ENCODE results near the gene TCF15.

TCF15 gene

DNA sequence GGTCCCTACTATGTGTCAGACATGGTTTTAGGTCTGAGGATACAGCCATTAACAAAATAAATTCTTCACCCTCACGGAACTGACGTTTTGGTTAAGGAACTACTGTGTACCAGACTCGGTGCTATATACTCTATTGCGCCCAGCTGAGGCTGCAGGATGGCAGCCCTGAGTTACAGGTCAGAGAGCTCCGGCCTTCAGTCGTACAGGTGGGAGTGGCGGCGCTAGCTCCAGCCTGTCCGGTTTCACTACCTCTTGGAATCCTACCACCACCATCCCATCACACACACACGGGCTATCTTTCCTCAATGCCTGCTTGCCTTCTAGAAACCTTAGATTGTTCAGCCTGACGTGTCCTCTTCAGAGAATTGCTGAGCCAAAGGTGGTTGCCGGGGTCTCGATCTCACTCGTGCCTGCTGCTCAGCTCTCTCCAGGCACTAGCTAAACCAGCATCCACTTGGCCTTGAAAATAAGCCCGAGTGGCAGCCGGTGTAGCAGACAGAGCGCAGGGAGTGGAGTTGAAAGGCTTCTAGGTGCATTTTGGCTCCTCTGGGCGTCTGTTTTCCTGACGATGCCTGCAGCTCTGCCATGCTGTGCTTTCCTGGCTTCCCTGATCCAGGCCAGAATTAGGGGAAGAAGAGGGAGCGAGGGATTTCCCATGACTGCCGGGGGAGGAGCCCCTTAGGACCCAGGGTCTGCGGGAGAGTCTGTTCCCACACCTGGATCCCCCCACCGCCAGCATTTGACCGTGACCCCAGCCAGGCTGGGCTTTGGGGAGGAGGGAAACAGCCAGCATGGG, 1.1 kb upstream of the TCF15 start:
- DNase-seq (ENCODE audit: low read depth, low spot score) = no peak

DNA sequence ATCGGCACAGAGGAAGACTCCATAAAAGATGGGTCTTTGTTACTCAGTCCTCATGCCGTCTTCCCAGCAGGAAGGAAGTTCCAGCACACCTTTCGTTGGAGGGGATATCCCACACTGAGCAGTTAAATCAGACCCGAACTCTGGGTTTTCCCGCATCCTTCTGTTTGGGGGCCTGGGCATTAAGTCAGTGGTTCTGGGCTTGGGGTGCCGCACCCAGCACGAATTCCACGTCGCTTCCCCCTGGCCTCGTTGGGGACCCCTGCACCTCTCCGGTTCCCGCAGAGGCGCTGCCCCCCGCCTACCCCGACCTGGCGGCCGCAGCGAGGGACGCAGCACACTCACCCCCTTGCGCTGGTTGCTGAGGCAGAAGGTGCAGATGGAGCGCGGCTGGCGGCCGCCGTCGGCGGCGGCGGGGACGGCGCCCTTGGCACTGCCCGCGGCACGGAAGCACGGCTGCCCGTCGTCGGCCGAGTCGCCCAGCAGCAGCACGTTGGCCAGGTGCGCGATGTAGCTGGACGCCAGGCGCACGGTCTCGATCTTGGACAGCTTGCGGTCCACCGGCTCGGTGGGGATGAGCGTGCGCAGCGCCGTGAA, 641 bp downstream of the TCF15 start:
- no peak for DNase-seq (ENCODE audit: low read depth, low spot score)

DNA sequence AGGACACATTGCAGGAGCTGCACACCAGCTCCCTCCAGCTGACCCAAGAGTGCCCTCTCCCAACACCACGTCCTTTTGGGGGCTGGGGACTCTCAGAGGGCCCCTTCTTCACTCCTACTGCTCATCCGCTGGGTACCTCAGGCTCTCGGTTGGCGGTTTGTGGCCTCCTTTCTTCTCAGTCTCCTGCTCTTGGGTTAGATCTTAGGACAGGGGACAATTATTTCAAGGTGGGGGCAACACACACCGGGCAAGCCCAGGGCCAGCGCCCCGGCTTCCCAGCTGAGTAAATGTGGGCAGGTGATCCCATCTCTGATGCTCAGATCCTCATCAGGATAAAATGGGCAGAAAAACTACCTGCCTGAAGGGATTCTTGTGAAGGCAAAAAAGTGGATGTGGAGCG, 1.1 kb downstream of the TCF15 start:
- DNase-seq (ENCODE audit: low read depth, low spot score) = no peak

DNA sequence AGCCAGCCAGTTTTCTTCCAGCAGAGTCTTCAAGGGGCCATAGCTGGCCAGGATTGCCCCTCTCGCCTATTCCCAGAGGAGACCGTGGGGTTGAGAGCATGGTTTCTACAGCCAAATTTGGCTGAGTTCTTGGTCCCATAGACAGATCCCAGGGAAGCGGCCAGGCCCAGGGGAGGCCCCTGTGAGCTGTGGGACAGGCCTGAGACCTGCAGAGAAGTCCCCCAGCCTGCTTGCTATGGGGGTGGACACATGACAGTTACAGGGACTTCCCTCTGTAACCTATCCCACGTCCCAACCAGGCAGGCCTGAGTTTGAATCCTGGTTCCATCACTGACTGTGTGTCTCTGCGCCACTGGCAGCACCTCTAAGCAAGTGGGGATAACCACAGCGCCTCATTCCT, 2.6 kb downstream of the TCF15 start:
- no peak for DNase-seq (ENCODE audit: low read depth, low spot score)

DNA sequence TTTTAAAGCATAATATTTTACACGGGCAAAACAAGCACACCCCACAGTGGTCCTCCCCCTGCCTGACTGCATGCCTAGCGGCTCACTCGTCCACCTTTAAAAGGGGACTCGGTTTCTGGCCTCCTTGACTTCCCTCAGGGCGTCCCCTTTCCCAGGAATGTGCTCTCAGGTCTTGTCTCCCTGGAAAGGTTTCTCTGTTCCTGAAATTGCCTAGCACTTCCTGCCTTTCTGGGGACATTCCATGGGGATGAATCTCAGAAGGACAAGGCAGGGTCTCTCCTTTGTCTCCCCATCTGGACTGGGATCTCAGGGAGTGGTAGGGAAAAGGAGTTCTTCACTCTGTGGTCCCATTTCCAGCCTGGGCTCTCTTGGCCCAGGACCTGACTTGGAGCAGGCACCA, 4.9 kb downstream of the TCF15 start:
- no peak for DNase-seq (ENCODE audit: low read depth, low spot score)

DNA sequence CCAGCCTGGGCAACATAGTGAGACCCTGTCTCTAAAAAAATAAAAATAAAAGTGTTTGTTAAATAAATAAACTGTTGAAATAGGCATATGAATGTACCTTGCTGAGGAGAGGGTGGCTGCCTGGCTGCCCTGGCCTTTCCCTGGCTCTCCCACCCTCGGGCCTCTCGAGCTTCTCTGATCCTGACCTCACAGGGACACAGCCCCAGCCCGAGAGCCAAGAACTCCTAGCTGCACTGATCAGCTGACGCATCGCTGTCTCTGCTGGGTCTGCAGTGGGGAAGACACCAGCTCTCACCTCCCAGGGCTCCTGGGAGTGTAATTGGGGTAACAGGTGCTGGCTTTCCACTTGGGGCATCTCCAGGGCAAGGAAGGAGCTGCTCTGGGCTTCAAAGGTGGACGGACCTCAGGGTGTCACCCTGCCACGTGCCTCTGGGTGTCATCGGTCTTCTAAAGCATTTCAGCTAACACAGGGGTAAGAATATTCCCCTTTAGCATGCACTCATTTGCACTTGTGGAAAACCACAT, 6.9 kb downstream of the TCF15 start:
- DNase-seq (ENCODE audit: low read depth, low spot score) = no peak

DNA sequence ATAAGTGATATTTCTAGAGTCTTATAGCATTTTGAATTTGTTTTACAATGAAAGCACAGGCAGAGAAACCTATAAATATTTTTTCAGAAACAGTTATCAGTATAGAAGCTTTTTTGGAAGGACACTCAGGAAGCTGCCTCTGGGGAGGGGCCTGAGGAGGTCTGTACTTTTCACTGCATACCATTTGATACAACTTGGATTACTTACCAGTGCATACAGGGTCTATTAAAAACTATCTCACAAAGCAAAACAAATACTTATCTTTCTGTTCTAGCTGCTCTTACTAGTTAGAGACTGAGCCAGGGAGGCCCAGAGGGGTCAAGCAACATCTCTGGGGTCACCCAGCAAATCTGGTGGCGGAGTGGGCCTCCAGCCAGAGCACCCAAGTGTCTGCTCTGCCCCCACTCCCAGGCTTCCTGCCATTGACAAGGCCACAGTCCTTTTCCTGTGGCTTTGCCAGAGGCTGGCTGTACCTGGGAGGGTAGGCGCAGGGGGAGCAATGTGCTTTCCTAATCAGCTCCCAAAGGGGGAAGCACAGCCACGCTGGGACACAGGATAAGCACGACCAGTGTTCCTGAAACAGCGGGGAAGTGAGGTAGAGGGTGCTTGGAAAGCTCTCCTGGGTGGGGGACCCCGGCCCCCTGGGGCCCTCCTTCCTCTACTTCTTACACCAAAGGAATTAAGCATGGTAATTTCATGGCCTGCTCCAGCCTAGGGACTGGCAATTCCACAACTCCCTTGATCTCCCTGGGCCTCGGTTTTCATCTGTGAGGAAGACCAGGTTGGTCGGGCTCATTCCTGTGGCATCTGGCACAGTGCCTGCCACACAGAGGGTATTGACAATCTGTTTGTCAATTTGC, 7.8 kb downstream of the TCF15 start:
- no peak for DNase-seq (ENCODE audit: low read depth, low spot score)

DNA sequence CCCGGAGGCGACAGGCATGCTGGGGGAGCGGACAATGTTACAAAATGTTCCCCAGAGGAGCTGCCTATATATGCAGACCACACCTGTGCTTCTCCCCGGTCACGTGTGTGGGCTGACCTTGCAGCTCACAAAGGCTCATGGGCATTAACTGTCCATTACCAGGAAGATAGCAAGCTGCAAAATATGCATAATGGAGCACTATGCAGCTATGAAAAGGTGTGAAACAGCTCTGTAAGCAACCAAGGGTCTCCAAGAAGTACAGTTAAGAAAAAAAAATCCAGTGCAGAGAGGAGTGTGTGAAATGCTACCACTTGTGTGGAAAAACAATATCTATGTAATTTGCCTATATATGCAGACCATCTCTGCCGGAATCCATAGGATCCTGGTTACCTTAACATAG, 9.4 kb downstream of the TCF15 start:
- no peak for DNase-seq (ENCODE audit: low read depth, low spot score)

DNA sequence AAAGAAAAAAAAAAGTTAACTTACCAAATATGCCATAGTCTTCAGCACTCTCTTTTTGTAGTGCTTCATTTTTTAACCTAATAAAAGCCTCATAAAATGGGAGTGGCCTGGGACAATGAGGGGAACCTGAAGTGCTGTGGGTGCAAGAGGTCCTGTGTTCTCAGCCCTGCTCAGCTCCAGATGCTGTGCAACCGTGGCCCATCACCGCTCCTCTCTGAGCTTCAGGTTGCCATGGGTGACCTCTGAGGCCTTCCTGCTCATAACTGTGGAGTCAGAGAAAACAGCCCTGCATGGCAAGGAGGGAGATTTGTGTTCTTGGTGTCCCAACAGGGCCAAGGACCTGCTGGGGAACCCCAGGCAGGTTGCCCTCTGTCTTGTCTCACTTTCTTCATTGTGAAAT, 10.0 kb downstream of the TCF15 start:
- no peak for DNase-seq (ENCODE audit: low read depth, low spot score)

DNA sequence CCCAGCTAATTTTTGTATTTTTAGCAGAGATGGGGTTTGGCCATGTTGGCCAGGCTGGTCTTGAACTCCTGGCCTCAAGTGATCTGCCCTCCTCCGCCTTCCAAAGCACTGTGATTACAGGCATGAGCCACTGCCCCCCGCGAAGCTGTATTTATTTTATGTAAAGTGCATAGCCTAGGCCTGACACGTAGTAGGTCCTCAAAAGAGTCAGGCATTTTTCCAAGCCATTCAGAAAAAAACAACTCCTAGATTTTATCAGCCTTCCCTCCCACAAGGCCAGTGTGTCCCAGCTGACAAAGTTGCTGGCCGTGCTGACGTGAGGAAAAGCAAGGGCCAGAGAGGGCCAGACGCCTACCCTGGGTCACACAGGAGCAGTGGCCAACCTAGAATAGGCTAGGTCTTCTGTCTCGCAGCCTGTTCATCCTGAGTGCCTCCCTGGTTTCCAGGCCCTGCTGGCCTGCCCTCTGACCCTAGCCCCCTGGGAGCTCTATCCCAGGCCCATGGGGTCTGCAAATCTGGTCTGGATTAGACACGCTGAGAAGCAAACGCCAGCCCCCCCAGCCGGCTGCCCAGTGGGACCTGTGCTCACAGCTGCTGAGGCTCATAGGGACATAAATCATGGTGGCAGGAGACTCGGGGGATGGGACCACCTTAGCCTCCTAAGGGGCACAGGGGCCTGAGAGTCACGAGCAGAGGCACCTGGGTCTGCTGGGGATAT, 11.8 kb downstream of the TCF15 start:
- DNase-seq (ENCODE audit: low read depth, low spot score) = no peak

DNA sequence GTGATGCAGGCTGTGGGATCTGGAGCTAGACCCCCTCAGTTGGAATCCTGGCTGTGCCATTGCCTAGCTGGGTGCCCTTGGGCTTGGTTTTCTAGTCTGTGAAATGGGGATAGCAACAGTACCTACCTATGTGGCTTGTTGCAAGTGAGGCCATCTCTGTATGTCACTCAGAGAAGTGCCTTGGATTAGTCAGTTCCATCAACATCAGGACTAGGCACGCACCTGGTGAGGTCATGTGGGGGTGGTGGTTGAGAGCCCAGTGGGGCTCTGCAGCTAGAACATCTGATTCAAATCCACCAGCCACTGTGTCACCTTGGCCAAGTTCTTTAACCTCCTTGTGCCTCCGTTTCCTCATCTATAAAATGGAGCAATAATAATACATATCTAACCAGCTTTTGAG, 12.5 kb downstream of the TCF15 start:
- DNase-seq (ENCODE audit: low read depth, low spot score) = no peak

DNA sequence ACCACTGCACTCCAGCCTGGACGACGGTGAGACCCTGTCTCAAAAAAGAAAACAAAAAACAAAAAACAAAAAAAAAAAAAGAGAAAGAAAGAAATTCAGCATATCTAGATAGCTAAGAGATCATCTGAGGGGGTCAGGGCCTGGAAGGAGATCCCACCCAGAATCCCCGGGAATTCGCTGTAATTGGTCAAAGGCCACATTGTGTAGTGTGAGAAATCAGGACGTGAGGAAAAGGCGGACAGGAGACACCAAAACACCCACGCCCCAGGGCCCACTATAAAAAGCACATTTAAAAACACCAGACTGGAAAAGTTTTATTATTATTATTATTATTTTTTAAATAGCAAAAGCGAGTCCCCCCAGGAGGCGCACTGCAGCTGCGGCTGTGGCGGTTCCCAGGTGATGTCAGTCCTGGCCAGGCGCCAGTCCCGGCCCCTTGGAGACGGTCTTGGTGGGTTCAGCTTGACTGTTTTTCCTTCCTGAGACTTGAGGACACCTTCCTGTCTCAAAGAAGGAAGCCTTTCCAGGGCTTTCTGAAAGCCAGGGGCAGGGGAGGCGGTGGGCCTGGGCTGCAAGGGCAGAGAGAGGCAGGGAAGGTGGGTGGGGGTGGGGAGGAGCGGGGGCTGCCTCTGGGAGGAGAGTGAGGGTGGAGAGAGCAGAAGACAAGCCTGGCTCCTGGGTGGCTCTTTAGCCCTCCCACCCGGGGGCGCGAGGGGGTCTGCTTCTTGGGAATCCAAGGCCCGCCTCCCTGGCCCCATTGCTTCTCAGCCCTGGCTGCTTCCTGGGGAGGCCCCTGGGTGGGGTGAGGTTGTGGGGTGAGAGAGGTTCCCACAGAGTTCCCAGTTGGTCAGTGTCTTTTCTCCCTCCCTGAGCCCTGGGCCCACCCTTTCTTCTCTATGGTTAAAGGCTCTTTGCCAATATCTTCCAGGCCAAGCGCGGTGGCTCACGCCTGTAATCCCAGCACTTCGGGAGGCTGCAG, 14.5 kb downstream of the TCF15 start:
- no peak for DNase-seq (ENCODE audit: low read depth, low spot score)

DNA sequence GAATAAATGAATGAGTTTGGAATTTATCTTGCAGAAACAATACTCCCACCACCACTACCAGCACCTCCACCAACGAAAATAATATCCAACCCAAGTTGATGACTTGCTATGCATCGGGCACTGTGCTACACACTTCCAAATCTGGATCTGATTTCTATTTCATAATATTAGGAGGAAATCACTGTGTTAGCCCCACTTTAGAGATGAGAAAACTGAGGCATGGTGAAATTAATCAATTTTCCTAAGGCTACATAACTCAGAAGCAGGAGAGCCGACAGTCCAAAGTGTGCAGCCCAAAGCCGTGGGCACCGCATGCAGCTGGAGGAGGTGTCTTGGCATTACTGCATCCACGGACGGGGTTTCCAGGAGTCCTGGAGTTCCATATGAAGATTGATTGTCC, 17.6 kb downstream of the TCF15 start:
- no peak for DNase-seq (ENCODE audit: low read depth, low spot score)

DNA sequence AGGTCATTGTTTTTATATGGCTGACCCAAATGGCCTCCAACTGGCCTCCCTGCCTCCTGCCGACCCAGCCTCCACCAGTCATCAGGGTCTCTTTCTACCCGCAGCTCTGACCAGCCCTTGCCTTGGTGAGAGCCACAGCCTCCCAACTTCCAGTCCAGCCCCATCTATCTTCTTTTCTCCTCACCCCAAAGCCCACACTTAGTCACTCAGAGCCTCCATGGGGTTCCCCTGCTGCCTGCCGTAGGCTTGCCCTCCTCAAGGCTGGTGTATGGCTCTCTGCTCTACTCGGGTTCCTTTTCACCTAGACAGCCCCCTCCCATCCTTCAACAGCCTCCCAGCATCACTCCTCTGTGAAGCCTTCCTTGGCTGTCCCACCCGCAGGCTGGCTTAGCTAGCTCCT, 18.2 kb downstream of the TCF15 start:
- DNase-seq (ENCODE audit: low read depth, low spot score) = no peak

DNA sequence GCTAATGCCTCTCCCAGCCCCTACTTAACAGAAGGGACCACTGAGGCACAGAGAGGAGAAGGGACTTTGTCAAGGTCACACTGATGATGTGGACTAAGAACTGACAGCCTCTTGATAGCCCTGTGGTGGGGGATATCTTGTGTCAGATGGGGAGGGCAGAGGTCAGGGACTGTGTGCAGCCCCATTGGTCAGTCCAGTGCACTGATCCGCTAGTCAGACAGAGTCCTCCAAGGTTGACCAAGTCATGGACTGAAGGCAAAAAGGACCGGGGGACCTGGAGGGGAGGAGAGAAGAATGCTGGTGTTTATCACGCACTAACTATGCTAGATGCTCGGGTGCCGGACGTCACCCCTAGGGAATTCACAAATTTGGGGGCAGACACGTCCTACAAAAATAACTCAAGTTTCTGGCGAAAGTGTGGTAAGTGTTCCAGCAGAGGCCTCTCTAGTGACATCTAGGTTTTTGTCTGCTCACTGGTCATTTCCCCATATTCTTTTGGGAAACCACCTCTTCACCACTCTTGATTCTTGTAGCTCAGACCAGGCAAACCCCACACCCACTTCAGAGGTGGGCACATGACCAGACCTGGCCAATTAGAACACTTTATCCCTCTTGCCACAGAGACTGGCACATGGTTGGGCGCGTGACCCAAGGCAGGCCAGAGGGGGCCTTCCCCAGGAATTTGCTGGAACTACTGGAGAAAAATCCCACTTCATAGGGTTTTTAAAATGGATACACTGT, 21.0 kb downstream of the TCF15 start:
- DNase-seq (ENCODE audit: low read depth, low spot score) = no peak

DNA sequence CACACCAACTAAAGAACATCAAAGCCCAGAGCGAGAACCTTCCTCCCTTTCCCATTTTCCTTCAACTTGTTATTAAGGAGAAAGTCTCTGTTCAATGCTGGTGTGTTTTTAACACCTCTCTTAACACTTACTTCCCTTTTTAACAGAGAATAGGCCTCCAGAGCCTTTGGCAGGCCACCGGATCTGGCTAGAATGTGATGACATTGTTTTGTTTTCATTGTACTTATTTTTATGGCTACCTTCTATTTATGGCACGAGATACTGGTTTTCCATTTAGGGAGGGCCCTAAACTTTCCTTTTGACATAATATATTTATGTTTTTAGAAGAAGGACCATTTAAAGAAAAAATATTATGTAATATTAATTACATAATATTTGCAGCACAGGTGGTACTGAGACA, 21.6 kb downstream of the TCF15 start:
- DNase-seq (ENCODE audit: low read depth, low spot score) = no peak

DNA sequence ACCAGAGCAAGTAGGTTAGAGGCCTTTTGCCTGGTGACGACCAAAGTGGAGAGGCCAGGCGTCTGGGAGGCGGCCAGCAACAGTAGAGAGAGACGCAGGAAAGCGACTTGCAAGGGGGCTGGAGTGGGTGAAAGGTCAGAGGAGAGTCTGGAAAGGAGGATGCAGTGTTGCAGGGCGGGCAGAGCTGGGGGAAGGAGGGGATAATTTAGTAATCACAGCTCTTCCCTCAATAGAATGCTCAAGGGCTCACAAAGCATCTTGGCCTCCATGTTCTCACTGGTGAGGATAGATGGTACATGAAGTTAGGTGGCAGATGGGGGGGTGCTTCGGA, 25.2 kb downstream of the TCF15 start:
- DNase-seq (ENCODE audit: low read depth, low spot score) = no peak

DNA sequence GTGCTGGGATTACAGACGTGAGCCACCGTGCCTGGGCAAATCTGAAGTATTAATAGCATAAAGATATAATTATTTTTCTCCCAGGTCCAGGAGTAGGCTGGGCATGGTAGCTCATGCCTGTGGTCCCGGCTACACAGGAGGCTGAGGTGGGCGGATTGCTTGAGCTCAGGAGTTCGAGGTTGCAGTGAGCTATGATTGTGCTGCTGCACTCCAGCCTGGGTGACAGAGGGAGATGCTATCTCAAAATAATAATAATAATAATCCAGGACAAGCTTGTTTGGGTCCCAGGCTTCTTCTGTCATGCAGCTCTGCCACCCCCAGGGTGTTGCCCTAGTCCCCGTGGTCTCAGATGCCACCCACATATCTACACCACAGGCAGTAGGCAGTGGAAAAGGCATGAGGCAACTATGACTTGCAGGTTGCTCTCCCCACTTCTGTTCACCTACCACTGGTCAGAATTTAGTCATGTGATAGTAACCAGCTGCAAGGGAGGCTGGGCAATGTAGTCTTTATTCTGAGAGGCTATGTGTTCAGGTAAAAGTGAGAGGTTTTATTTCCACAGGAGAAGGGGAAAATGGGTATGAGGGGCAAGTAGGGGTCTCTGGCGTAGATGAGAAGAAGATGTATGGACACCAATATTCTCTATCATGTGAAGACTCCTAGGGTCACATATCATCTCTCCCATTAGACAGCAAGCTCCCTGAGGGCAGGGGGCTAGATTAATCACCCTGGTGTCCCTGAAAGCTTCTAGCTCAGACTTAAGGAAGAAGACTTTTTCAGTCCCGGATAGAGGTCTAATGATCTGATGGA, 25.7 kb downstream of the TCF15 start:
- DNase-seq (ENCODE audit: low read depth, low spot score) = no peak

DNA sequence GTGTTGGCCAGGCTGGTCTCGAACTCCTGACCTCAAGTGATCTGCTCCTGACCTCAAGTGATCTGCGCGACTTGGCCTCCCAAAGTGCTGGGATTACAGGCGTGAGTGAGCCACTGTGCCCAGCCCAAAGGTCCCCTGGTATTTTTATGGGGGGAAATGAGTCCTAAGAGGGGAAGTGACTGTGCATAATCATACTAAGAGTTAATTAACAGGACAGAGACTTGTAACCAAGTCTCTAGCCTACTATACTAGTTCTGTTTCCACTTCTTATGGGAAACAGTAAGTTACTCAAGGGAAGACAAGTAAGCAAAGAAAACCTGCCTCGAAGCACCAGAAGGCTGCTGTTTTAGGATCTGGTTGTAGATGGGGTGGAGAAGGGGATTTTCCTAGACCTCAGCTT, 27.9 kb downstream of the TCF15 start:
- DNase-seq (ENCODE audit: low read depth, low spot score) = no peak
